Neural progenitor cell (in vitro differentiated cells): Measurements from ENCODE around the gene KCNMA1.

Source experiments
- CTCF ChIP-seq: fragments of 200-600 bp; sonication (generic); IDR thresholded peaks from 2 replicates; pipeline ENCODE4 v1.5.1; 2017; ENCODE audit warnings: antibody characterized with exemption, mild to moderate bottlenecking
- EZH2 ChIP-seq: fragments of 200-600 bp; sonication (generic); IDR thresholded peaks from 2 replicates; pipeline ENCODE4 v1.6.1; 2017; ENCODE audit warnings: antibody characterized with exemption, mild to moderate bottlenecking, moderate library complexity
- EZH2phosphoT487 ChIP-seq: fragments of 200-600 bp; sonication (generic); IDR thresholded peaks from 2 replicates; pipeline ENCODE4 v1.6.1; 2017; ENCODE audit warnings: antibody characterized with exemption

GRCh38 chr10:77524281-77524711, 113.3 kb downstream of the KCNMA1 start:
- TF ChIP-seq CTCF (no peak), EZH2phosphoT487 (no peak), EZH2 (no peak)
